ENCODE data around the gene GRIP1.

GRCh38 chr12:66449531-66449930 is 229.3 kb downstream of the GRIP1 start:
- TF ChIP-seq CTCF (IDR thresholded peaks at IDR 0.05; ENCODE audit: insufficient read depth, low read length) (no peak), POLR2AphosphoS5 (IDR thresholded peaks at IDR 0.05; ENCODE audit: low read depth) (no peak)
